SK-N-SH (cell line): ENCODE results near the gene THSD7B. TPM values are rescaled to one million over a fixed set of nuclear protein-coding genes. Genes with fewer than 3 reads are reported as not detected.

Experiments
- CTCF ChIA-PET: fragments of 300-600, 350-600 bp; formaldehyde crosslinking; extraction: SDS; loops from one replicate; lab custom pipeline; 2021; lab: Yijun Ruan, JAX
- POLR2A ChIA-PET: fragments of 350-600 bp; sonication (Branson Sonifier 250); formaldehyde crosslinking; extraction: SDS; loops from one replicate; lab custom pipeline; 2020; ENCODE audit warnings: antibody characterized with exemption, inconsistent platforms; lab: Yijun Ruan, JAX
- DNase-seq: peaks from one replicate; pipeline ENCODE4 v3.0.0; 2012
- H2AFZ ChIP-seq: fragments of 200-600 bp; sonication (generic); 2 replicates; pipeline ENCODE4 v1.8.1; 2016; ENCODE audit warnings: antibody characterized with exemption, mild to moderate bottlenecking, low read depth
- H3F3A ChIP-seq: fragments of 200-600 bp; sonication (generic); replicated peaks from 2 replicates; pipeline ENCODE3; 2016; ENCODE audit warnings: antibody characterized with exemption, mild to moderate bottlenecking; ENCODE audit not compliant: insufficient read depth
- H3K27ac ChIP-seq, 2 experiments: fragments of 200-500 bp in 1 of 2; fragments of 200-600 bp in 1 of 2; sonication (Bioruptor generic) in 1 of 2; sonication (generic), shearing (Covaris generic) in 1 of 2; 2 replicates each; pipeline versions ENCODE4 v1.5.1 to v1.6.1; 2014 to 2016; ENCODE audit warnings: low read depth in 2 of 2, inconsistent platforms in 1 of 2, low read length in 1 of 2, mild to moderate bottlenecking in 1 of 2, mixed read lengths in 1 of 2
- H3K27me3 ChIP-seq: fragments of 200-600 bp; sonication (generic), shearing (Covaris generic); 2 replicates; pipeline ENCODE4 v1.6.1; 2016; ENCODE audit warnings: mixed run types; ENCODE audit not compliant: insufficient read depth
- H3K36me3 ChIP-seq, 2 experiments: fragments of 200-500 bp in 1 of 2; fragments of 200-600 bp in 1 of 2; sonication (Bioruptor generic) in 1 of 2; sonication (generic) in 1 of 2; replicated peaks in 1 of 2; 2 replicates each; pipeline versions ENCODE3 to v1.5.1; 2014 to 2016; ENCODE audit warnings: low read length in 1 of 2, mild to moderate bottlenecking in 1 of 2; ENCODE audit not compliant: insufficient read depth in 2 of 2, control insufficient read depth in 1 of 2
- H3K4me1 ChIP-seq, 2 experiments: fragments of 200-500 bp in 1 of 2; fragments of 200-600 bp in 1 of 2; sonication (Bioruptor generic) in 1 of 2; sonication (generic), shearing (Covaris generic) in 1 of 2; 2 replicates each; pipeline versions ENCODE4 v1.5.1 to v1.6.1; 2014 to 2016; ENCODE audit warnings: low read depth in 1 of 2, low read length in 1 of 2, mixed run types in 1 of 2; ENCODE audit not compliant: insufficient read depth in 2 of 2, control insufficient read depth in 1 of 2
- H3K4me2 ChIP-seq: fragments of 200-600 bp; sonication (generic), shearing (Covaris generic); 2 replicates; pipeline ENCODE4 v1.6.1; 2017; ENCODE audit warnings: mixed run types
- H3K4me3 ChIP-seq, 2 experiments: fragments of 200-500 bp in 1 of 2; fragments of 200-600 bp in 1 of 2; sonication (Bioruptor generic) in 1 of 2; sonication (generic), shearing (Covaris generic) in 1 of 2; 2 replicates each; pipeline versions ENCODE4 v1.5.1 to v1.8.1; 2014 to 2016; ENCODE audit warnings: low read depth in 2 of 2, inconsistent platforms in 1 of 2, low read length in 1 of 2, mild to moderate bottlenecking in 1 of 2, mixed read lengths in 1 of 2, moderate library complexity in 1 of 2
- H3K79me2 ChIP-seq: fragments of 200-600 bp; sonication (generic); 2 replicates; pipeline ENCODE4 v1.8.1; 2017; ENCODE audit warnings: mild to moderate bottlenecking; ENCODE audit not compliant: insufficient read depth
- H3K9ac ChIP-seq: fragments of 200-600 bp; sonication (generic); 2 replicates; pipeline ENCODE4 v1.6.1; 2017; ENCODE audit warnings: mixed run types
- H3K9me2 ChIP-seq: fragments of 200-600 bp; sonication (generic); 2 replicates; pipeline ENCODE4 v1.6.1; 2017; ENCODE audit warnings: mixed run types
- H3K9me3 ChIP-seq: fragments of 200-600 bp; sonication (generic); 2 replicates; pipeline ENCODE4 v1.6.1; 2017; ENCODE audit warnings: mixed run types, mild to moderate bottlenecking, moderate library complexity
- H4K20me1 ChIP-seq: fragments of 200-600 bp; sonication (generic); 2 replicates; pipeline ENCODE4 v1.6.1; 2017; ENCODE audit warnings: mild to moderate bottlenecking, mixed run types; ENCODE audit not compliant: insufficient read depth
- EP300 ChIP-seq, 2 experiments: IDR thresholded peaks; 2 replicates each; pipeline versions ENCODE4 v1.4.0 to v1.6.1; 2012; ENCODE audit warnings: borderline replicate concordance in 1 of 2, low read depth in 1 of 2, low read length in 1 of 2
- GATA2 ChIP-seq: sonication (generic); formaldehyde crosslinking; IDR thresholded peaks from 2 replicates; pipeline ENCODE4 v1.5.0; 2020; ENCODE audit warnings: mild to moderate bottlenecking, missing genetic modification reagents
- JUND ChIP-seq: IDR thresholded peaks from 2 replicates; pipeline ENCODE4 v1.4.0; 2012
- MAX ChIP-seq: IDR thresholded peaks from 2 replicates; pipeline ENCODE4 v1.4.0; 2012; ENCODE audit warnings: low read depth
- MXI1 ChIP-seq: IDR thresholded peaks from 2 replicates; pipeline ENCODE4 v1.6.1; 2012; ENCODE audit warnings: mild to moderate bottlenecking, low read depth, low read length, improper control_type of control experiment
- POLR2AphosphoS5 ChIP-seq: IDR thresholded peaks from 2 replicates; pipeline ENCODE4 v1.6.1; 2012; ENCODE audit warnings: low read depth, low read length
- RAD21 ChIP-seq: IDR thresholded peaks from 2 replicates; pipeline ENCODE4 v1.6.1; 2012; ENCODE audit warnings: mild to moderate bottlenecking, low read length
- RCOR1 ChIP-seq: fragments of 150-350 bp; IDR thresholded peaks from 2 replicates; pipeline ENCODE4 v1.6.1; 2017; ENCODE audit warnings: antibody characterized with exemption, low read length
- RFX5 ChIP-seq: IDR thresholded peaks from 2 replicates; pipeline ENCODE4 v1.6.1; 2012; ENCODE audit warnings: mild to moderate bottlenecking, improper control_type of control experiment, low read length
- SIN3A ChIP-seq: IDR thresholded peaks from 2 replicates; pipeline ENCODE4 v1.6.1; 2012; ENCODE audit warnings: low read depth, mild to moderate bottlenecking, low read length, moderate library complexity, borderline replicate concordance
- SMC3 ChIP-seq: IDR thresholded peaks from 2 replicates; pipeline ENCODE4 v1.6.1; 2012; ENCODE audit warnings: low read depth, low read length, improper control_type of control experiment
- TAF1 ChIP-seq: IDR thresholded peaks from 2 replicates; pipeline ENCODE4 v1.6.1; 2012; ENCODE audit warnings: low read depth, mild to moderate bottlenecking, low read length, moderate library complexity, borderline replicate concordance
- YY1 ChIP-seq: IDR thresholded peaks from 2 replicates; pipeline ENCODE4 v1.4.0; 2012; ENCODE audit warnings: low read depth, mild to moderate bottlenecking
- WGBS: methylation state at CpG from one replicate; pipeline ENCODE4 v1.1.6; 2017; ENCODE audit warnings: low lambda C conversion rate; 5-methylcytosine and 5-hydroxymethylcytosine counted together
- polyA plus RNA-seq, 3 experiments: library from polyadenylated mRNA; depleted of rRNA; stranded (reverse); fragments of >200 nt; gene quantifications; 2 replicates each; pipeline ENCODE4 v1.2.3, GENCODE V29; 2012
- TF ChIP-seq, protein P1 (sequence below): fragments of 150-350 bp; IDR thresholded peaks from 2 replicates; pipeline ENCODE4 v1.6.1; 2017; ENCODE audit warnings: antibody characterized with exemption, low read length, low read depth, borderline replicate concordance
- TF ChIP-seq, protein P2 (sequence below): IDR thresholded peaks from 2 replicates; pipeline ENCODE4 v1.4.0; 2012; ENCODE audit warnings: low read depth, borderline replicate concordance

The THSD7B gene
- polyA plus RNA-seq, 1 of the 3 experiments (the other 2 are of a cell fraction), result not detected

- H3K27ac ChIP-seq, result no peak overlapping the region
- 58% methylated on average over 6 of the region's 6 CpGs for WGBS
- DNase-seq, result no peak
- H3K4me3 ChIP-seq, result no peak overlapping the region
- H3K4me2 ChIP-seq, result no peak overlapping the region
- ChIA-PET CTCF (no interaction called here), POLR2A (no interaction called here)
- H3K4me1 ChIP-seq, result peaks cover 0 to 13% of the 10 kb centered on the region in 2 experiments; a peak in 2 of 4 replicates
- no peaks in the 10 kb centered on the region for H3F3A ChIP-seq
- H3K9me2 ChIP-seq, result no peaks in the 10 kb centered on the region
- H3K36me3 ChIP-seq, result no peaks in the 10 kb centered on the region
- no peaks in the 10 kb centered on the region for H3K9me3 ChIP-seq
- H2AFZ ChIP-seq, result no peak overlapping the region
- no peak for TF ChIP-seq YY1
- TF ChIP-seq RCOR1, result no peak
- TF ChIP-seq SMC3, result no peak
- TF ChIP-seq, protein P1, sequence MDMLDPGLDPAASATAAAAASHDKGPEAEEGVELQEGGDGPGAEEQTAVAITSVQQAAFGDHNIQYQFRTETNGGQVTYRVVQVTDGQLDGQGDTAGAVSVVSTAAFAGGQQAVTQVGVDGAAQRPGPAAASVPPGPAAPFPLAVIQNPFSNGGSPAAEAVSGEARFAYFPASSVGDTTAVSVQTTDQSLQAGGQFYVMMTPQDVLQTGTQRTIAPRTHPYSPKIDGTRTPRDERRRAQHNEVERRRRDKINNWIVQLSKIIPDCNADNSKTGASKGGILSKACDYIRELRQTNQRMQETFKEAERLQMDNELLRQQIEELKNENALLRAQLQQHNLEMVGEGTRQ, result no peak
- no peak for TF ChIP-seq EP300 (IDR thresholded peaks at IDR 0.05; ENCODE audit: borderline replicate concordance in 1 of 2, low read depth in 1 of 2, low read length in 1 of 2)
- no peak for TF ChIP-seq SIN3A
- TF ChIP-seq MAX, result no peak
- TF ChIP-seq POLR2AphosphoS5, result no peak
- no peak overlapping the region for H3K9ac ChIP-seq
- no peaks in the 10 kb centered on the region for H3K27me3 ChIP-seq
- H3K79me2 ChIP-seq, result no peaks in the 10 kb centered on the region
- H4K20me1 ChIP-seq, result no peaks in the 10 kb centered on the region
These were observed 427.3 kb downstream of the THSD7B start for GRCh38 chr2:137192366-137193310.

DNA sequence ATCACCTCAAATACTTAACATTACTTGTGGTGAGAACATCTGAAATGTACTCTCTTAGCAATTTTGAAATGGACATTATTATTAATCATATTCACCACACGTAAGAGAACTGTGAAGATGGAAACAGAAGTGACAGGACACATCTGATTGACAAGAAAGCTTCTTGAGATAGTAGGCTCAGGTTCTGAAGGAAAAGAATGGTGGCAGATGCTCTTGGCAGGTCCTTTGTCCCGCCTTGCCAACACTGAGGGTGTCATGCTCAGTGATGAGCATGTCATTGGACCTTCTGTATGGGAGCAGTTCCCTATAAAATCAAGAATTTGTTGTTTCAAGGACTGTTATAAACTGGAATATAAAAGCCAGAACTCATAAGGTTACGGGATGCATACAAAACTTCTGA, 428.1 kb downstream of the THSD7B start:
- H3K27me3 ChIP-seq, result no peaks in the 10 kb centered on the region
- no peaks in the 10 kb centered on the region for H3F3A ChIP-seq
- H3K9ac ChIP-seq, result no peak overlapping the region
- no peak overlapping the region for H3K27ac ChIP-seq
- H3K4me3 ChIP-seq, result no peak overlapping the region
- WGBS, result 51% methylated on average over 3 of the region's 3 CpGs
- DNase-seq, result no peak
- ChIA-PET CTCF (interaction anchor here (1.7 kb wide), 1 partner anchor 20 kb away, joined by 4 read pairs; no protein-coding TSS in a partner anchor), POLR2A (no interaction called here)
- H3K9me2 ChIP-seq, result no peaks in the 10 kb centered on the region
- H3K4me1 ChIP-seq, result peaks cover 0 to 13% of the 10 kb centered on the region in 2 experiments; a peak in 2 of 4 replicates
- no peak for TF ChIP-seq RAD21
- no peak for TF ChIP-seq GATA2 (CRISPR knock-in tag)
- TF ChIP-seq, protein P1, result no peak
- no peak for TF ChIP-seq TAF1
- TF ChIP-seq POLR2AphosphoS5, result no peak
- TF ChIP-seq, protein P2, sequence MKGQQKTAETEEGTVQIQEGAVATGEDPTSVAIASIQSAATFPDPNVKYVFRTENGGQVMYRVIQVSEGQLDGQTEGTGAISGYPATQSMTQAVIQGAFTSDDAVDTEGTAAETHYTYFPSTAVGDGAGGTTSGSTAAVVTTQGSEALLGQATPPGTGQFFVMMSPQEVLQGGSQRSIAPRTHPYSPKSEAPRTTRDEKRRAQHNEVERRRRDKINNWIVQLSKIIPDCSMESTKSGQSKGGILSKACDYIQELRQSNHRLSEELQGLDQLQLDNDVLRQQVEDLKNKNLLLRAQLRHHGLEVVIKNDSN, result no peak
- TF ChIP-seq JUND, result no peak
- TF ChIP-seq SMC3, result no peak
- TF ChIP-seq MXI1, result no peak
- TF ChIP-seq RFX5, result no peak
- no peaks in the 10 kb centered on the region for H3K9me3 ChIP-seq
- H3K36me3 ChIP-seq, result no peaks in the 10 kb centered on the region
- no peak overlapping the region for H2AFZ ChIP-seq
- no peaks in the 10 kb centered on the region for H4K20me1 ChIP-seq
- H3K4me2 ChIP-seq, result no peak overlapping the region
- no peaks in the 10 kb centered on the region for H3K79me2 ChIP-seq
